NT2/D1 (cell line): ENCODE data around the gene AK8.

Experiments used
- SUZ12 ChIP-seq: IDR thresholded peaks from 2 replicates; pipeline ENCODE4 v1.6.1; 2011; ENCODE audit not compliant: insufficient read length, insufficient read depth; ENCODE audit errors: extremely low read depth
- YY1 ChIP-seq: IDR thresholded peaks from 2 replicates; pipeline ENCODE4 v1.6.1; 2011; ENCODE audit not compliant: insufficient read length, insufficient read depth
- ZNF274 ChIP-seq: IDR thresholded peaks from 2 replicates; pipeline ENCODE4 v1.6.1; 2011; ENCODE audit warnings: mild to moderate bottlenecking, low read depth, low read length

DNA sequence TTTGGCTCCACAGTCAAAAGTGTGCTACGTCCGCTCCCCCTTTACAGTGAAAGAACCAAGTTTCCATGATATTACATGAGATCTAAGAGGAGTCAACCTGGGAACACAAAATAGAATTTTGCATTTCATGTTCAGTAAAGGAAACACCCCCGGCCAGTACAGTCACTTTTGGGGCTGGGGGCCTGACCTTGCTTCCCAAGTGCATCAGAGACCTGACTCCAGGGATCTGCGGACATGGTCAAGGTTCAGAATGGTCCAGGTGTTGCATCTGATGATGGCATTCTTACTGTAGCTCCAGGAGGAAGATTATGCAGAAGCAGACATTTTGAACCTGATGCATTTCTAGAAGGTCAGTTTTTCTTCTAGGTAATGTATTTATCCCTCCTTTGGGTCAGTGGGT lies 39.8 kb downstream of the AK8 start:
- no peak for TF ChIP-seq ZNF274
- TF ChIP-seq YY1, result no peak
- TF ChIP-seq SUZ12, result no peak
